Fibroblast of lung (primary cell): ENCODE data around the gene MSH3.
"Not testable (repeated sequence)": the region's sequence is repeated elsewhere in the genome, so short reads cannot be mapped to it uniquely, and the experiment has no call there.

Experiments used
- CTCF ChIP-seq, 2 donors: IDR thresholded peaks in 1 of 2; conservative IDR thresholded peaks in 1 of 2; 1 replicate in 1 of 2; 2 replicates in 1 of 2; pipeline ENCODE4 v1.5.1; 2011 to 2012; ENCODE audit warnings: low read length in 2 of 2, control low read depth in 1 of 2, inconsistent platforms in 1 of 2, low read depth in 1 of 2, mild to moderate bottlenecking in 1 of 2
- EZH2 ChIP-seq: IDR thresholded peaks from 2 replicates; pipeline ENCODE4 v1.5.1; 2012; ENCODE audit warnings: low read length, control low read depth, mild to moderate bottlenecking; ENCODE audit errors: missing control alignments

GRCh38 chr5:80783751-80784150 lies 129.3 kb downstream of the MSH3 start:
- not testable (repeated sequence) for TF ChIP-seq CTCF (conservative IDR thresholded peaks at IDR 0.05 in 1 of 2, IDR thresholded peaks at IDR 0.05 in 1 of 2; ENCODE audit: low read depth in 1 of 2, low read length in 2 of 2); EZH2
